Keratinocyte (primary cell): ENCODE data around the gene PDK2. TPM values are rescaled to one million over a fixed set of nuclear protein-coding genes. Genes with fewer than 3 reads are reported as not detected.
"Not testable (repeated sequence)": the region's sequence is repeated elsewhere in the genome, so short reads cannot be mapped to it uniquely, and the experiment has no call there.

ENCODE experiments used
- DNase-seq: peaks from one replicate; pipeline ENCODE4 v3.0.0-alpha.2; 2011; ENCODE audit warnings: low read depth, missing footprints, low spot score
- FAIRE-seq: peaks from 2 replicates; lab custom pipeline; 2011; peaks lifted over from hg19 to GRCh38; lab: Jason Lieb, UNC
- H2AFZ ChIP-seq: 2 replicates; pipeline ENCODE4 v1.6.0; 2012; ENCODE audit warnings: low read length, control low read depth, inconsistent platforms; ENCODE audit not compliant: control insufficient read depth
- H3K27ac ChIP-seq: 2 replicates; pipeline ENCODE4 v1.5.1; 2011; ENCODE audit warnings: low read length; ENCODE audit not compliant: control insufficient read depth, insufficient read depth
- H3K27me3 ChIP-seq: 3 replicates; pipeline ENCODE4 v1.6.0; 2011; ENCODE audit warnings: low read length; ENCODE audit not compliant: control insufficient read depth, insufficient read depth; ENCODE audit errors: extremely low read depth
- H3K36me3 ChIP-seq, 2 experiments: 2 replicates in 1 of 2; 3 replicates in 1 of 2; pipeline ENCODE4 v1.5.1; 2011; ENCODE audit warnings: low read length in 2 of 2, mild to moderate bottlenecking in 1 of 2; ENCODE audit not compliant: control insufficient read depth in 2 of 2, insufficient read depth in 2 of 2; ENCODE audit errors: extremely low read depth in 1 of 2
- H3K4me1 ChIP-seq: 3 replicates; pipeline ENCODE4 v1.5.1; 2011; ENCODE audit warnings: low read length; ENCODE audit not compliant: control insufficient read depth, insufficient read depth; ENCODE audit errors: extremely low read depth
- H3K4me2 ChIP-seq: 3 replicates; pipeline ENCODE4 v1.6.0; 2011; ENCODE audit warnings: low read depth, low read length; ENCODE audit not compliant: control insufficient read depth, insufficient read depth; ENCODE audit errors: extremely low read depth
- H3K4me3 ChIP-seq, 3 experiments: fragments of 200-600 bp in 1 of 3; sonication (generic) in 1 of 3; 2 replicates in 2 of 3; 3 replicates in 1 of 3; pipeline ENCODE4 v1.5.1; 2011 to 2016; ENCODE audit warnings: low read length in 3 of 3, mild to moderate bottlenecking in 3 of 3, control low read depth in 2 of 3, inconsistent platforms in 1 of 3, low read depth in 1 of 3, mixed read lengths in 1 of 3, mixed run types in 1 of 3, moderate library complexity in 1 of 3; ENCODE audit not compliant: control insufficient read depth in 2 of 3, insufficient read depth in 2 of 3; ENCODE audit errors: extremely low read depth in 1 of 3
- H3K79me2 ChIP-seq: 2 replicates; pipeline ENCODE4 v1.6.0; 2012; ENCODE audit warnings: low read length; ENCODE audit not compliant: control insufficient read depth, insufficient read depth
- H3K9ac ChIP-seq: 3 replicates; pipeline ENCODE4 v1.6.0; 2011; ENCODE audit warnings: low read length; ENCODE audit not compliant: control insufficient read depth, insufficient read depth; ENCODE audit errors: extremely low read depth
- H3K9me1 ChIP-seq: 3 replicates; pipeline ENCODE4 v1.6.0; 2011; ENCODE audit warnings: low read length; ENCODE audit not compliant: control insufficient read depth, insufficient read depth; ENCODE audit errors: extremely low read depth
- H3K9me3 ChIP-seq: 2 replicates; pipeline ENCODE4 v1.5.1; 2012; ENCODE audit warnings: low read depth, low read length; ENCODE audit not compliant: control insufficient read depth
- H4K20me1 ChIP-seq: 3 replicates; pipeline ENCODE4 v1.6.0; 2011; ENCODE audit warnings: low read length; ENCODE audit not compliant: control insufficient read depth, insufficient read depth; ENCODE audit errors: extremely low read depth
- EZH2 ChIP-seq: IDR thresholded peaks from one replicate; pipeline ENCODE4 v1.6.1; 2012; ENCODE audit warnings: inconsistent platforms, mild to moderate bottlenecking, low read length, moderate library complexity
- dilution Hi-C: fragments of 300-500 bp; cut with MboI; formaldehyde crosslinking; loops from one replicate; pipeline ENCODE4 v1.7.0; 2020; ENCODE audit warnings: low sequenced_read_pairs; ENCODE audit not compliant: extremely low pct_ligation_motif_present
- polyA plus RNA-seq, 5 experiments: library from polyadenylated mRNA; depleted of rRNA in 3 of 5; stranded (reverse) in 3 of 5; stranded (forward) in 1 of 5; unstranded in 1 of 5; fragments of >200 nt; gene quantifications; 1 replicate in 1 of 5; 2 replicates in 3 of 5; 3 replicates in 1 of 5; pipeline versions ENCODE4 v1.2.1 to v1.2.3, GENCODE V29; 2011 to 2012; ENCODE audit warnings: missing spikeins in 2 of 5, low read depth in 1 of 5, low replicate concordance in 1 of 5
- TF ChIP-seq, protein P1 (sequence below), 3 experiments: IDR thresholded peaks in 1 of 3; conservative IDR thresholded peaks in 1 of 3; optimal IDR thresholded peaks in 1 of 3; 2 replicates in 2 of 3; 3 replicates in 1 of 3; pipeline versions ENCODE3 to v1.5.1; 2011; ENCODE audit warnings: low read length in 3 of 3, mild to moderate bottlenecking in 3 of 3, moderate library complexity in 2 of 3, control low read depth in 1 of 3, inconsistent platforms in 1 of 3; ENCODE audit not compliant: insufficient read depth in 2 of 3; ENCODE audit errors: extremely low read depth in 1 of 3

Gene PDK2
- polyA plus RNA-seq, 1 donor (not counting 4 experiments of a cell fraction or from before 2014, with no cell fraction given) = 7.5 TPM

DNA sequence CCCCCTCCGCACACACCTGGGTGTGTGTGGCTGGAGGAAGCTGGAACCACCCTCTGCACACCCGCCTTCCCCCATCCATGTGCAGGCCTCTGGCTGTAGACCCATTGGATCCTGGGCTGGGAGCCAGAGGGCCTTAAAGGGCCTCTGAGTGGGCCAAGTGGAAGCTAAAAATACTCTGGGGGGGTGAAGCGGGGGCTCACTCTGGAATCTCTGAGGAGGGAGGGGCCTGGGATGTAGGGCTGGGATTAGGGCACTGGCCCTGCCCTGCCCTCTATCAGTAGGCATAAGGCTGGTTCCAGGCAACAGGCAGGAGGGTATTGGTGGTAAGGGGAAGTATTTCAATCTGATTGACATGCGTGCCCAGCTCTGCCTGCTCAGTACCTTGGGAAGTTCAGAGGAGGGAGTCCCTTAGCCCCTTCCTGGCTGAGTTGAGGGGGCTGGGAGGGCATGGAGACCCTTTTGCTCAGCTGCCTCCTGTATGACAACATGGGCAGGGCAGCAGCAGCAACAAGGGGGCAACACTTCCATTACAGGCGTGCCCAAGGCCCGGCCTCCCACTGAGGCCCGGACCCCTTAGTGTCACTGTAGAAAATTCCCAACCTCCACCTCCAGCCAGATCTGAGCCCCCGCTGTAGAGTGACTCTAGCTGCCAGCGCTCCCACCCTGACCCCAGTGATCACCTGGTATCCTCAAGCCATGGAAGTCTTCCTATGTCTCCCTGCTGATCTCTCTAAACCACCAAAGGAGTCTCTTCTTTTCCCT is 34.0 kb upstream of the PDK2 start:
- no peaks in the 10 kb centered on the region for H3K27me3 ChIP-seq
- peaks cover 86% of the 10 kb centered on the region for H3K79me2 ChIP-seq
- peaks cover 23 to 67% of the 10 kb centered on the region in 2 experiments for H3K36me3 ChIP-seq
- peaks cover 4% of the 10 kb centered on the region for H4K20me1 ChIP-seq
- peak overlapping the region; percentile 91 for H3K27ac ChIP-seq
- DNase-seq (no peak), FAIRE-seq (peak; percentile 52)
- H3K9ac ChIP-seq = peak overlapping the region; percentile 94
- dilution Hi-C loops = no loop called here
- peak overlapping the region; percentile 90 for H3K4me2 ChIP-seq
- H2AFZ ChIP-seq = no peak overlapping the region
- TF ChIP-seq, protein P1, sequence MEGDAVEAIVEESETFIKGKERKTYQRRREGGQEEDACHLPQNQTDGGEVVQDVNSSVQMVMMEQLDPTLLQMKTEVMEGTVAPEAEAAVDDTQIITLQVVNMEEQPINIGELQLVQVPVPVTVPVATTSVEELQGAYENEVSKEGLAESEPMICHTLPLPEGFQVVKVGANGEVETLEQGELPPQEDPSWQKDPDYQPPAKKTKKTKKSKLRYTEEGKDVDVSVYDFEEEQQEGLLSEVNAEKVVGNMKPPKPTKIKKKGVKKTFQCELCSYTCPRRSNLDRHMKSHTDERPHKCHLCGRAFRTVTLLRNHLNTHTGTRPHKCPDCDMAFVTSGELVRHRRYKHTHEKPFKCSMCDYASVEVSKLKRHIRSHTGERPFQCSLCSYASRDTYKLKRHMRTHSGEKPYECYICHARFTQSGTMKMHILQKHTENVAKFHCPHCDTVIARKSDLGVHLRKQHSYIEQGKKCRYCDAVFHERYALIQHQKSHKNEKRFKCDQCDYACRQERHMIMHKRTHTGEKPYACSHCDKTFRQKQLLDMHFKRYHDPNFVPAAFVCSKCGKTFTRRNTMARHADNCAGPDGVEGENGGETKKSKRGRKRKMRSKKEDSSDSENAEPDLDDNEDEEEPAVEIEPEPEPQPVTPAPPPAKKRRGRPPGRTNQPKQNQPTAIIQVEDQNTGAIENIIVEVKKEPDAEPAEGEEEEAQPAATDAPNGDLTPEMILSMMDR (optimal IDR thresholded peaks at IDR 0.05 in 1 of 3, IDR thresholded peaks at IDR 0.05 in 1 of 3, conservative IDR thresholded peaks at IDR 0.05 in 1 of 3; ENCODE audit: extremely low read depth in 1 of 3, insufficient read depth in 2 of 3, low read length in 3 of 3) = no peak
- no peak for TF ChIP-seq EZH2
- peak overlapping the region; percentile 82 to 97 (median 86) for H3K4me3 ChIP-seq
- peaks cover 68% of the 10 kb centered on the region for H3K4me1 ChIP-seq
- H3K9me3 ChIP-seq = no peaks in the 10 kb centered on the region
- H3K9me1 ChIP-seq = no peaks in the 10 kb centered on the region

DNA sequence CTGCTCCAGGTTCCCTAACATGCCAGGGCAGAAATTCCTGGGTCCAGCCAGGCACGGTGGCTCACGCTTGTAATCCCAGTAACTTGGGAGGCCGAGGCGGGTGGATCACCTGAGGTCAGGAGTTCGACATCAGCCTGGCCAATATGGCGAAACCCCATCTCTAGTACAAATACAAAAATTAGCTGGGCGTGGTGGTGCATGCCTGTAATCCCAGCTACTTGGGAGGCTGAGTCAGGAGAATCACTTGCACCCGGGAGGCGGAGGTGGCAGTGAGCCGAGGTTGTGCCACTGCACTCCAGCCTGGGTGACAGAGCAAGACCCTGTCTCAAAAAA is 33.5 kb upstream of the PDK2 start:
- peak; percentile 20 for FAIRE-seq
- H3K4me1 ChIP-seq = peaks cover 68% of the 10 kb centered on the region
- H3K4me3 ChIP-seq = peak overlapping the region in 2 of 3 experiments; percentile 86 to 97
- H3K79me2 ChIP-seq = peaks cover 86% of the 10 kb centered on the region
- H3K9me3 ChIP-seq, H3K27me3 ChIP-seq, dilution Hi-C loops, DNase-seq, H2AFZ ChIP-seq, H4K20me1 ChIP-seq, H3K9me1 ChIP-seq: not testable (repeated sequence)
- H3K36me3 ChIP-seq = peaks cover 23 to 69% of the 10 kb centered on the region in 2 experiments
- peak overlapping the region; percentile 91 for H3K27ac ChIP-seq
- H3K4me2 ChIP-seq = peak overlapping the region; percentile 90
- peak overlapping the region; percentile 62 for H3K9ac ChIP-seq
